ENCODE data around the gene CXCR3.

DNA sequence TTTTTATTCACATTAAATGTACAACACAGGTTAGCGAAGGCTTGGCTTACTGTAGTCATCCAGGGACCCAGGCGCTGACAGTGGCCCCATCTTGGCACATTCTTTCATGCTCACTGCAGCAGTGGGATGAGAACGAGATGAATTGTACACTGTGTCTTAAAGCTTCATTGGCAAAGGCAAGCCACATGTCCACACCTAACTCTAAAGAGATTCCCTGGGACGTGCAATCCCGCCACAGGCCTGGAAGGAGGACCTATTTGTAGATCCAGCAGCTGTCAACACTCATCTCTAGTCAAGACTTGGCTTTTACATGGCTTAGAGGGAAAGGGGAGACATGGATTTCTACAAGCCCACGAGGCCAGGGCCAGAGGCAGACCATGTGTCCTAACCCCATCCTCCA lies 16.1 kb upstream of the CXCR3 start:
- TF ChIP-seq, protein P1, sequence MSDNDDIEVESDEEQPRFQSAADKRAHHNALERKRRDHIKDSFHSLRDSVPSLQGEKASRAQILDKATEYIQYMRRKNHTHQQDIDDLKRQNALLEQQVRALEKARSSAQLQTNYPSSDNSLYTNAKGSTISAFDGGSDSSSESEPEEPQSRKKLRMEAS (IDR thresholded peaks at IDR 0.05), result no peak
- TF ChIP-seq ELF1 (IDR thresholded peaks at IDR 0.05; ENCODE audit: borderline replicate concordance, low read depth) (no peak), POLR2A (IDR thresholded peaks at IDR 0.05; ENCODE audit: borderline replicate concordance, extremely low read depth, insufficient read depth, insufficient read length) (no peak), SP1 (IDR thresholded peaks at IDR 0.05; ENCODE audit: low read depth) (no peak), EZH2 (IDR thresholded peaks at IDR 0.05) (no peak), TCF7L2 (IDR thresholded peaks at IDR 0.05; ENCODE audit: borderline replicate concordance, extremely low read depth, insufficient read depth, insufficient read length) (no peak), POLR2AphosphoS5 (IDR thresholded peaks at IDR 0.05; ENCODE audit: low read depth, low read length) (no peak)
- TF ChIP-seq, protein P2, sequence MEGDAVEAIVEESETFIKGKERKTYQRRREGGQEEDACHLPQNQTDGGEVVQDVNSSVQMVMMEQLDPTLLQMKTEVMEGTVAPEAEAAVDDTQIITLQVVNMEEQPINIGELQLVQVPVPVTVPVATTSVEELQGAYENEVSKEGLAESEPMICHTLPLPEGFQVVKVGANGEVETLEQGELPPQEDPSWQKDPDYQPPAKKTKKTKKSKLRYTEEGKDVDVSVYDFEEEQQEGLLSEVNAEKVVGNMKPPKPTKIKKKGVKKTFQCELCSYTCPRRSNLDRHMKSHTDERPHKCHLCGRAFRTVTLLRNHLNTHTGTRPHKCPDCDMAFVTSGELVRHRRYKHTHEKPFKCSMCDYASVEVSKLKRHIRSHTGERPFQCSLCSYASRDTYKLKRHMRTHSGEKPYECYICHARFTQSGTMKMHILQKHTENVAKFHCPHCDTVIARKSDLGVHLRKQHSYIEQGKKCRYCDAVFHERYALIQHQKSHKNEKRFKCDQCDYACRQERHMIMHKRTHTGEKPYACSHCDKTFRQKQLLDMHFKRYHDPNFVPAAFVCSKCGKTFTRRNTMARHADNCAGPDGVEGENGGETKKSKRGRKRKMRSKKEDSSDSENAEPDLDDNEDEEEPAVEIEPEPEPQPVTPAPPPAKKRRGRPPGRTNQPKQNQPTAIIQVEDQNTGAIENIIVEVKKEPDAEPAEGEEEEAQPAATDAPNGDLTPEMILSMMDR (IDR thresholded peaks at IDR 0.05 in 2 of 3, conservative IDR thresholded peaks at IDR 0.05 in 1 of 3; ENCODE audit: borderline replicate concordance in 1 of 3, insufficient read depth in 1 of 3, low read depth in 2 of 3, low read length in 2 of 3), result no peak
- TF ChIP-seq, protein P3, sequence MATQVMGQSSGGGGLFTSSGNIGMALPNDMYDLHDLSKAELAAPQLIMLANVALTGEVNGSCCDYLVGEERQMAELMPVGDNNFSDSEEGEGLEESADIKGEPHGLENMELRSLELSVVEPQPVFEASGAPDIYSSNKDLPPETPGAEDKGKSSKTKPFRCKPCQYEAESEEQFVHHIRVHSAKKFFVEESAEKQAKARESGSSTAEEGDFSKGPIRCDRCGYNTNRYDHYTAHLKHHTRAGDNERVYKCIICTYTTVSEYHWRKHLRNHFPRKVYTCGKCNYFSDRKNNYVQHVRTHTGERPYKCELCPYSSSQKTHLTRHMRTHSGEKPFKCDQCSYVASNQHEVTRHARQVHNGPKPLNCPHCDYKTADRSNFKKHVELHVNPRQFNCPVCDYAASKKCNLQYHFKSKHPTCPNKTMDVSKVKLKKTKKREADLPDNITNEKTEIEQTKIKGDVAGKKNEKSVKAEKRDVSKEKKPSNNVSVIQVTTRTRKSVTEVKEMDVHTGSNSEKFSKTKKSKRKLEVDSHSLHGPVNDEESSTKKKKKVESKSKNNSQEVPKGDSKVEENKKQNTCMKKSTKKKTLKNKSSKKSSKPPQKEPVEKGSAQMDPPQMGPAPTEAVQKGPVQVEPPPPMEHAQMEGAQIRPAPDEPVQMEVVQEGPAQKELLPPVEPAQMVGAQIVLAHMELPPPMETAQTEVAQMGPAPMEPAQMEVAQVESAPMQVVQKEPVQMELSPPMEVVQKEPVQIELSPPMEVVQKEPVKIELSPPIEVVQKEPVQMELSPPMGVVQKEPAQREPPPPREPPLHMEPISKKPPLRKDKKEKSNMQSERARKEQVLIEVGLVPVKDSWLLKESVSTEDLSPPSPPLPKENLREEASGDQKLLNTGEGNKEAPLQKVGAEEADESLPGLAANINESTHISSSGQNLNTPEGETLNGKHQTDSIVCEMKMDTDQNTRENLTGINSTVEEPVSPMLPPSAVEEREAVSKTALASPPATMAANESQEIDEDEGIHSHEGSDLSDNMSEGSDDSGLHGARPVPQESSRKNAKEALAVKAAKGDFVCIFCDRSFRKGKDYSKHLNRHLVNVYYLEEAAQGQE (IDR thresholded peaks at IDR 0.05; ENCODE audit: low read depth), result no peak
- TF ChIP-seq, protein P4, sequence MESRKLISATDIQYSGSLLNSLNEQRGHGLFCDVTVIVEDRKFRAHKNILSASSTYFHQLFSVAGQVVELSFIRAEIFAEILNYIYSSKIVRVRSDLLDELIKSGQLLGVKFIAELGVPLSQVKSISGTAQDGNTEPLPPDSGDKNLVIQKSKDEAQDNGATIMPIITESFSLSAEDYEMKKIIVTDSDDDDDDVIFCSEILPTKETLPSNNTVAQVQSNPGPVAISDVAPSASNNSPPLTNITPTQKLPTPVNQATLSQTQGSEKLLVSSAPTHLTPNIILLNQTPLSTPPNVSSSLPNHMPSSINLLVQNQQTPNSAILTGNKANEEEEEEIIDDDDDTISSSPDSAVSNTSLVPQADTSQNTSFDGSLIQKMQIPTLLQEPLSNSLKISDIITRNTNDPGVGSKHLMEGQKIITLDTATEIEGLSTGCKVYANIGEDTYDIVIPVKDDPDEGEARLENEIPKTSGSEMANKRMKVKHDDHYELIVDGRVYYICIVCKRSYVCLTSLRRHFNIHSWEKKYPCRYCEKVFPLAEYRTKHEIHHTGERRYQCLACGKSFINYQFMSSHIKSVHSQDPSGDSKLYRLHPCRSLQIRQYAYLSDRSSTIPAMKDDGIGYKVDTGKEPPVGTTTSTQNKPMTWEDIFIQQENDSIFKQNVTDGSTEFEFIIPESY (IDR thresholded peaks at IDR 0.05; ENCODE audit: extremely low read depth, insufficient replicate concordance, low read length), result no peak

Data from HCT116 (cell line).